Measurements from ENCODE around the gene C16orf74.

Gene C16orf74

GRCh38 chr16:85689950-85690320 lies 61.0 kb downstream of the C16orf74 start:
- no peak for DNase-seq

- no peak for DNase-seq
Observed at GRCh38 chr16:85689285-85689949, 61.5 kb downstream of the C16orf74 start.

- DNase-seq, result peak; percentile 69
Observed at GRCh38 chr16:85688586-85689284, 62.2 kb downstream of the C16orf74 start, which contains the start of gene GINS2. Gene GINS2, minus strand, starts transcription at chr16:85688954. Its CDS starts 56 bp downstream, at chr16:85688898.

- no peak for DNase-seq
Observed at GRCh38 chr16:85687651-85688471, 63.0 kb downstream of the C16orf74 start.

- DNase-seq, result no peak
Observed at GRCh38 chr16:85686912-85687591, 63.8 kb downstream of the C16orf74 start.

GRCh38 chr16:85685251-85685650 lies 65.6 kb downstream of the C16orf74 start:
- DNase-seq, result no peak

- peak; percentile 9 for DNase-seq
Observed at GRCh38 chr16:85683363-85683762, 67.5 kb downstream of the C16orf74 start.

- no peak for DNase-seq
Observed at GRCh38 chr16:85682516-85682915, 68.4 kb downstream of the C16orf74 start.

GRCh38 chr16:85681255-85681654 lies 69.6 kb downstream of the C16orf74 start:
- no peak for DNase-seq

GRCh38 chr16:85680352-85680944 lies 70.4 kb downstream of the C16orf74 start:
- no peak for DNase-seq

- DNase-seq, result no peak
Observed at GRCh38 chr16:85679870-85680269, 71.0 kb downstream of the C16orf74 start.

- DNase-seq, result no peak
Observed at GRCh38 chr16:85678821-85679220, 72.1 kb downstream of the C16orf74 start.

- no peak for DNase-seq
Observed at GRCh38 chr16:85678016-85678415, 72.9 kb downstream of the C16orf74 start.

- DNase-seq, result no peak
Observed at GRCh38 chr16:85677383-85677967, 73.4 kb downstream of the C16orf74 start.

- DNase-seq, result no peak
Observed at GRCh38 chr16:85676466-85676865, 74.4 kb downstream of the C16orf74 start.

- no peak for DNase-seq
Observed at GRCh38 chr16:85675251-85675874, 75.5 kb downstream of the C16orf74 start.

GRCh38 chr16:85674828-85675227 lies 76.1 kb downstream of the C16orf74 start:
- DNase-seq, result no peak

GRCh38 chr16:85674418-85674755 lies 76.5 kb downstream of the C16orf74 start:
- DNase-seq, result no peak

- peak; percentile 63 for DNase-seq
Observed at GRCh38 chr16:85673529-85674417, 77.1 kb downstream of the C16orf74 start.

GRCh38 chr16:85670840-85671239 lies 80.1 kb downstream of the C16orf74 start:
- DNase-seq, result no peak
